HFF-Myc (cell line): ENCODE data around the gene TXNDC11.

Experiments used
- DNase-seq: peaks from one replicate; pipeline ENCODE4 v3.0.0-alpha.2; 2011; ENCODE audit warnings: low read depth; ENCODE audit errors: extremely low read depth
- H3K4me3 ChIP-seq: replicated peaks from 2 replicates; pipeline ENCODE4 v1.5.1; 2011; ENCODE audit warnings: low read depth, mild to moderate bottlenecking, control low read depth, low read length
- TF ChIP-seq, protein P1 (sequence below): IDR thresholded peaks from 2 replicates; pipeline ENCODE4 v1.5.1; 2012; ENCODE audit warnings: mild to moderate bottlenecking, low read depth, low read length, control low read depth; ENCODE audit errors: missing control alignments

TXNDC11 gene

DNA sequence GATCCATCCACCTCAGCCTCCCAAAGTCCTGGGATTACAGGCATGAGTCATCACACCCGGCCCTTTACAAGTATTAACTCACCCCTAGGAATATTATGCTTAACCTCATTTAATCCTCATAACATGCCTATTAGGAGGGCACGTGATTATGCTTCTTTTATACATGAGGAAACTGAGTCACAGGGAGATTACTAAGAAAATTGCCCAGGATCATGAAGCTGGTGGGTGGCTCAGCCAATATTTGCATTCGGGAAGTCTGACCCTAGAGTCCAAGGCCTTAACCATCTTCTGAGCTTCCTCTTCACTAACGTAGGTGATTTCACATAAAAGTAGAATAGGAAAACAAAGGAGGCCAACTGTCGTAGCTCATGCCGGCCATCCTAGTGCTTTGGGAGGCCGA is 93.4 kb downstream of the TXNDC11 start:
- H3K4me3 ChIP-seq, result no peak overlapping the region
- TF ChIP-seq, protein P1, sequence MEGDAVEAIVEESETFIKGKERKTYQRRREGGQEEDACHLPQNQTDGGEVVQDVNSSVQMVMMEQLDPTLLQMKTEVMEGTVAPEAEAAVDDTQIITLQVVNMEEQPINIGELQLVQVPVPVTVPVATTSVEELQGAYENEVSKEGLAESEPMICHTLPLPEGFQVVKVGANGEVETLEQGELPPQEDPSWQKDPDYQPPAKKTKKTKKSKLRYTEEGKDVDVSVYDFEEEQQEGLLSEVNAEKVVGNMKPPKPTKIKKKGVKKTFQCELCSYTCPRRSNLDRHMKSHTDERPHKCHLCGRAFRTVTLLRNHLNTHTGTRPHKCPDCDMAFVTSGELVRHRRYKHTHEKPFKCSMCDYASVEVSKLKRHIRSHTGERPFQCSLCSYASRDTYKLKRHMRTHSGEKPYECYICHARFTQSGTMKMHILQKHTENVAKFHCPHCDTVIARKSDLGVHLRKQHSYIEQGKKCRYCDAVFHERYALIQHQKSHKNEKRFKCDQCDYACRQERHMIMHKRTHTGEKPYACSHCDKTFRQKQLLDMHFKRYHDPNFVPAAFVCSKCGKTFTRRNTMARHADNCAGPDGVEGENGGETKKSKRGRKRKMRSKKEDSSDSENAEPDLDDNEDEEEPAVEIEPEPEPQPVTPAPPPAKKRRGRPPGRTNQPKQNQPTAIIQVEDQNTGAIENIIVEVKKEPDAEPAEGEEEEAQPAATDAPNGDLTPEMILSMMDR, result no peak
- DNase-seq, result no peak

DNA sequence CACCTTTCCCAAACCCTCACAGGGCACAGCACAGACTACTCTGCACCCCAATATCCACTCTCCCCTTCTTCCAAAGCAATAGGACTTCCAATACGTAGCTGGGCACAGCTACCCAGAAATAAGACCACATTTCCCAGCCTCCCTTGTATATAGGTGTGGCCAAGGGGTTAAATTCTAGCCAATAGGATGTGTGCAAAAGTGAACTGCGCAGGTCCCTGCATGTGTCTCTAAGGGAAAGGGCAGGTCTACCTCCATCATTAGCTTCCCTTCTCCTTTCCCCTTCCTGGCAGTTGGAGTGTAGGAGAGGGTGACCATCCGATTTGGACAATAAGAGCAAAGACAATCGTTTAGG is 99.9 kb downstream of the TXNDC11 start:
- TF ChIP-seq, protein P1, result no peak
- no peak overlapping the region for H3K4me3 ChIP-seq
- no peak for DNase-seq

DNA sequence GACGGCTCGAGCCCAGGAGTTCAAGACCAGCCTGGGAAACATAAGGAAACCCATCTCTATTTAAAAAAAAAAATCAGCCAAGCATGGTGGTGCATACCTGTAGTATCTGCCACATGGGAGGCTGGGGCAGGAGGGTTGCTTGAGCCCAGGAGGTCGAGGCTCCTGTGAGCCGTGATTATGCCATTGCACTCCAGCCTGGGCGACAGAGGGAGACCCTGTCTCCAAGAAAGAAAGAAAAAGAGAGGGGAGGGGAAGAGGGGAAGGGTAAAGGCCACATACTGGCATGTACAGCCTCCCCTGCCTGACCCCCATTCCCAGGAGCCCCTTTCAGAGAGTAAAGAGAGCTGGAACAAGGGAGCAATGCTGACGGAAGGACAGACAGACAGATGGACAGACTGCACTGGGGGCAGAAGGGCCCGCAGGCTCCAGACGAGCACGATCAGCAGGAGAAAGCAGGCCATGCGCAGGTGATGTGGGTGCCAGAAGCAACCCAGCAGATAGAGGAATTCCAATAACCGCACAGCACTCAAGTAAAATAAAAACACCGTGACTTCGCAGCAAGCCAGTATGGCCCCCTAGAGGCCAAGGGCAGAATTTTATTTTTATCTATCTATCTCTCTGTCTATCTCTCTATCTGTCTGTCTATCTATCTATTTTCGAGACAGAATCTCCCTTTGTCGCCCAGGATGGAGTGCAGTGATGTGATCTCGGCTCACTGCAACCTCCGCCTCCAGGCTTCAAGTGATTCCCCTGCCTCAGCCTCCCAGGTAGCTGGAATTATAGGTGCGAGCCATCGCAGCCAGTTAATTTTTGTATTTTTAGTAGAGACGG is 101.5 kb downstream of the TXNDC11 start:
- no peak overlapping the region for H3K4me3 ChIP-seq
- peak; percentile 74 for DNase-seq
- TF ChIP-seq, protein P1, result peak; percentile 70

DNA sequence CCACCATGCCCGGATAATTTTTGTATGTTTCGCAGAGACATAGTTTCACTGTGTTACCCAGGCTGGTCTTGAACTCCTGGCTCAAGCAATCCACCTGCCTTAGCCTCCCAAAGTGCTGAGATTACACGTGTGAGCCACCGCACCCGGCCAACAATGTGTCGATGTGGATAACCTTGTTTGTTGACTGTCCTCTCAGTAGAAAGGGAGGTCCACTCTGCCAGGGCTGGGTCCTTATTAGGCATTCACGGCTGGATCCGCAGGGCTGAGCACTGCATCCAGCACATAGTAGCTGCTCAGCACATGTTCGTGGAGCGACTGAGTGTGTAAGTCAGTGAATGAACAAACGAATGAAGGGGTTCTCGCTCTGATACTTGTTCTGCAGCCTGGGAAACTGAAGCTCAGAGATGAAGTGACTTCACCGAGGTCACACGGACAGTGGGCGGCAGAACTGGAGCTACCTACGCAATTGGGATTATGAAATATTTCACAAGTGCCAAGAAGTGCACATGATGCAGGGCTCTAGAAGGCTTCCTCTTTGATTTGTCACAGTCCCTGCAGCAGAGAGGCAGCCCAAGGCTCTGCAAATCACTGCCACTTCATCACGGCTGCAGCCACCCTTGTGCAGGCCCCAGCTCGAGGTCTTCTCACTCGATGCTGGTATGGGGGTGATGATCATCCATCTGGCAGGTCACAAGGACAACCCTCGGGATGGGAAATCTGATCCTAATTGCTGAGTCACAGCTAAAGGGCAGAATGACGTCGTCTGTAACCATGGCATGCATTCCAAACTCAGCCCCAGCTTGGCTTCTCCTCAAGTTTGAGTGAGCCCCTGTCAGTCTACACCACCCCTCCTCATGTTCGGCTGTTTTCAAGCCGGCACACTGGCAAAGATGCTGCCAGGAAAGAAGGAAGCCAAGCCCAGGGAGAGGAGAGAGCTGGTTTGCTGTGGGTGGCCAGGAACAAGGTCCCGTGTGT is 102.4 kb downstream of the TXNDC11 start:
- TF ChIP-seq, protein P1, result no peak
- DNase-seq, result peak; percentile 98
- no peak overlapping the region for H3K4me3 ChIP-seq

DNA sequence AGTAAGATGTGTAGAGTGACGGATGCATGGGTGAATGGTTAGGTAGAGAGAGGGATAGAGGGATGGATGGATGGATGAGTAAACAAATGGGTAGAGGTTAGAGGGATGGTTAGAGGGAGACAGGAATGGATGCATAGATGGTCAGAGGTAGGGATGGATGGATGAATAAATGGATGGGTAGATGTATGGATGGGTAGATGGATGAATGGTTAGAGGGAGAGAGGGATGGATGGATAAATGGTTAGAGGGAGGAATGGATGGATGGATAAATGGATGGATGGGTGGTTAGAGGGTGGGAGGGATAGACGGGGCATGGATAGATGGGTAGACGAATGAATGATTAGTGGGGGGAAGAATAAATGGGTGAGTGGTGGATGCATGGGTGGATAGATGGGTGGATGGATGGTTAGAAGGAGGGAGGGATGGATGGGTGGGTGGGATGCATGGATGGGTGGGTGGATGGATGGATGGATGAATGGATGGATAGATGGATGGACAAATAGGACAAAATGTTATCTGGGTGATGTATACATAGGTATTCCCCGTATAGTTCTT is 103.6 kb downstream of the TXNDC11 start:
- no peak overlapping the region for H3K4me3 ChIP-seq
- TF ChIP-seq, protein P1, result no peak
- DNase-seq, result no peak

DNA sequence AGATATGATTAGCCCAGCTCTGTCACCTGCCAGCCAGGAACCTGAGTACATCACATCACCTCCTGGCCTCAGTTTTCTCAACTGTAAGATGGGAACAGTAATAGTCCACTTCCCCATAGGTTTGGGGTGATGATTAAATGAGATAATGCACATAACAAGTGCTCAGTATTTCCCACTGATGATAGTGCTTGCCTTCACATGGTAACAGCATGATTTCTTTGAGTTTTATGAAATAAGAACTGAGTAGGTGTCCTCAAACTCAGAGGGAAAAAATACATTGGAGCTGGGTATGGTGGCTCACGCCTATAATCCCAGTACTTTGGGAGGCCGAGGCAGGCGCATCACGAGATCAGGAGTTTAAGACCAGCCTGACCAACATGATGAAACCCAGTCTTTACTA is 104.5 kb downstream of the TXNDC11 start:
- no peak overlapping the region for H3K4me3 ChIP-seq
- TF ChIP-seq, protein P1, result no peak
- no peak for DNase-seq
